Urinary bladder (tissue), 4 donors: ENCODE data around the gene OR2A5. TPM values are rescaled to one million over a fixed set of nuclear protein-coding genes. Genes with fewer than 3 reads are reported as not detected.

Source experiments
- DNase-seq: peaks from one replicate; pipeline ENCODE4 v3.0.0-alpha.2; 2015; ENCODE audit errors: extremely low spot score
- H3K27ac ChIP-seq: one replicate; pipeline ENCODE4 v1.5.1; 2013; ENCODE audit warnings: low read depth, mild to moderate bottlenecking, moderate library complexity
- H3K36me3 ChIP-seq: one replicate; pipeline ENCODE4 v1.6.1; 2013; ENCODE audit warnings: mild to moderate bottlenecking, moderate library complexity; ENCODE audit not compliant: insufficient read depth
- H3K4me1 ChIP-seq: one replicate; pipeline ENCODE4 v1.6.1; 2013; ENCODE audit warnings: mild to moderate bottlenecking, moderate library complexity; ENCODE audit not compliant: insufficient read depth
- H3K4me3 ChIP-seq: one replicate; pipeline ENCODE4 v1.5.1; 2013; ENCODE audit warnings: low read depth, low read length
- WGBS: extraction: QIAGEN DNeasy Blood & Tissue Kit; methylation state at CpG from one replicate; pipeline ENCODE4 v1.1.7; 2013; 5-methylcytosine and 5-hydroxymethylcytosine counted together
- polyA plus RNA-seq: library from polyadenylated mRNA; stranded (reverse); fragments of 200-250 nt; gene quantifications from one replicate; pipeline ENCODE4 v1.2.3, GENCODE V29; 2013
- total RNA-seq: library from RNA; depleted of rRNA; stranded (reverse); fragments of >200 nt; gene quantifications from one replicate; pipeline ENCODE4 v1.2.3, GENCODE V29; 2014
- donor health status: healthy with polysubstance abuse.
- donor health status: healthy.

The OR2A5 gene
- total and polyA plus RNA-seq, 2 donors: not detected

- WGBS: 82% methylated on average over 4 of the region's 4 CpGs
- no peaks in the 10 kb centered on the region for H3K36me3 ChIP-seq
- DNase-seq: no peak
These were observed 25.4 kb upstream of the OR2A5 start for GRCh38 chr7:144023171-144023827.

GRCh38 chr7:144024213-144024612, 24.5 kb upstream of the OR2A5 start:
- DNase-seq: no peak

More at GRCh38 chr7:144023171-144023827, 25.4 kb upstream of the OR2A5 start:
- H3K4me1 ChIP-seq: no peaks in the 10 kb centered on the region
- no peak overlapping the region for H3K4me3 ChIP-seq
- H3K27ac ChIP-seq: no peak overlapping the region

DNA sequence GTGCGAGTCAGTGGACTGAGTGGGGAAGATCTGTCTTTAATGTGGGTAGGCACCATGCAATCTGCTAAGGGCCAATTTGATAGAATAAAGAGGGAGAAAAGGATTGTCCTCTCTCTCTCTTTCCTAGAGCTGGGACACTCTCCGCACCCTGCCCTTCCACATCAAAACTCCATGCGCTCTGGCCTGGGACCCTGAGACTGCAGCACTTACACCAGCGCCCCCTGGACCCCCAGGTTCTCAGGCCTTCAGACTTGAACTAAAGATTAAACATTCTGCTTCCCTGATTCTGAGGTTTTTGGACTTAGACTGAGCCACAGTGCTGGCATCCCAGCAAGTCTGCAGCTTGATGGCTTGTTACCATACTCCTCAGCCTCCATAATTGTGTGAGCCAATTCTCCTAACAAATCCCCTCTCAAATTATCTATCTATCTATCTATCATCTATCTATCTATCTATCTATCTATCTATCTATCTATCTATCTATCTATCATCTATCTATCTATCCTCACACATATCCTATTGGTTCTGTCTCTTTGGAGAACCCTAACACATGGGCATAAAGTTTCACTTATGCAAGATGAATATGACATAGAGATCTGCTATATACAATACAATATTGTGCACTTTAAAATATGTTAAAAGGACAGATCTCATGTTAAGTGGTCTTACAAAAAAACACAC, 22.4 kb upstream of the OR2A5 start:
- Histone ChIP-seq H3K4me3 (no peak overlapping the region), H3K27ac (no peak overlapping the region), H3K36me3 (no peaks in the 10 kb centered on the region), H3K4me1 (no peaks in the 10 kb centered on the region)
- 72% methylated on average over 4 of the region's 4 CpGs for WGBS
- no peak for DNase-seq

More at GRCh38 chr7:144024213-144024612, 24.5 kb upstream of the OR2A5 start:
- Histone ChIP-seq H3K4me1 (no peaks in the 10 kb centered on the region), H3K4me3 (no peak overlapping the region), H3K27ac (no peak overlapping the region), H3K36me3 (no peaks in the 10 kb centered on the region)
- 88% methylated on average over 3 of the region's 3 CpGs for WGBS

DNA sequence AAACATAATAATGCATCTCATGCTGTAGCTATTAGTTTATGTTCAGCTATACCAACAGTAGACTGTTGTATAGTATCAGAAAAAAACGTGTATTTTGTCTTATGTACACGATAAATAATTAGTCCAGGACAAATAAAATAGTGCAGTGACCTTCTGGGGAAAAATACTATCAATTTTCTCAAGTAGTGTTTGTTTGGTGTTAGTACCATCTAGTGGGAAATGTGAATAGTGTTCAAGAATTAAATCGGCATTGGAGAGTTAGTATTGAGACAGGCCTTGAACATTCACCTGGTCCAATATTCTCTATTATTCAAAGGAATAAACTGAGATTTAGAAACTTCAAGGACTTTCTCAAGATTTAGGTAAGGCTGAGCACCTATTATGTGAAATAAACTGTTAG, 21.7 kb upstream of the OR2A5 start:
- 12% methylated on average over 3 of the region's 3 CpGs for WGBS
- DNase-seq: no peak
- H3K4me3 ChIP-seq: no peak overlapping the region
- H3K27ac ChIP-seq: no peak overlapping the region
- H3K4me1 ChIP-seq: no peaks in the 10 kb centered on the region
- H3K36me3 ChIP-seq: no peaks in the 10 kb centered on the region

GRCh38 chr7:144027974-144028373, 20.8 kb upstream of the OR2A5 start:
- H3K4me3 ChIP-seq: no peak overlapping the region
- no peaks in the 10 kb centered on the region for H3K4me1 ChIP-seq
- no peaks in the 10 kb centered on the region for H3K36me3 ChIP-seq
- no peak for DNase-seq
- 82% methylated on average over 1 of the region's 1 CpG for WGBS
- H3K27ac ChIP-seq: no peak overlapping the region

DNA sequence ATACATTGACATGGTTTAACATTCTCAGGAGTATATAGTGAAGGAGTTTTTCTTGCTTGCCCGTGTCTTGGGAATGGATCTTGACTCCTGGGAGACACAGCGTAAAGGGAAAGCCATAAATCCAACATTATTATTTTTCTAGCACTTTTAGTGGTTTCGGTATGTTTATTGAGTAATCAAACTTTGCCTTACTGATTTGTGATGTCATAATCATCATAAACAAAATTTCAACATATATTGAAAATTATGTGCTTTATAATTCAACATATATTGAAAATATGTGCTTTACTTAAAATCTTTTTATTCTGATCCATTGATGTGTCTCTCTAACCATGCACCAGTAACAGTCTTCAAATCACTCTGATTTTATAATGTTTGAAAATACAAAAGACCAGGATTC, 20.2 kb upstream of the OR2A5 start:
- no peak for DNase-seq
- 90% methylated on average over 3 of the region's 3 CpGs for WGBS
- no peaks in the 10 kb centered on the region for H3K4me1 ChIP-seq

GRCh38 chr7:144032516-144032915, 16.2 kb upstream of the OR2A5 start:
- Histone ChIP-seq H3K36me3 (no peaks in the 10 kb centered on the region), H3K27ac (no peak overlapping the region), H3K4me3 (no peak overlapping the region), H3K4me1 (no peaks in the 10 kb centered on the region)
- 68% methylated on average over 5 of the region's 5 CpGs for WGBS
- no peak for DNase-seq

More for the DNA sequence above, 20.2 kb upstream of the OR2A5 start:
- Histone ChIP-seq H3K27ac (no peak overlapping the region), H3K4me3 (no peak overlapping the region), H3K36me3 (no peaks in the 10 kb centered on the region)

DNA sequence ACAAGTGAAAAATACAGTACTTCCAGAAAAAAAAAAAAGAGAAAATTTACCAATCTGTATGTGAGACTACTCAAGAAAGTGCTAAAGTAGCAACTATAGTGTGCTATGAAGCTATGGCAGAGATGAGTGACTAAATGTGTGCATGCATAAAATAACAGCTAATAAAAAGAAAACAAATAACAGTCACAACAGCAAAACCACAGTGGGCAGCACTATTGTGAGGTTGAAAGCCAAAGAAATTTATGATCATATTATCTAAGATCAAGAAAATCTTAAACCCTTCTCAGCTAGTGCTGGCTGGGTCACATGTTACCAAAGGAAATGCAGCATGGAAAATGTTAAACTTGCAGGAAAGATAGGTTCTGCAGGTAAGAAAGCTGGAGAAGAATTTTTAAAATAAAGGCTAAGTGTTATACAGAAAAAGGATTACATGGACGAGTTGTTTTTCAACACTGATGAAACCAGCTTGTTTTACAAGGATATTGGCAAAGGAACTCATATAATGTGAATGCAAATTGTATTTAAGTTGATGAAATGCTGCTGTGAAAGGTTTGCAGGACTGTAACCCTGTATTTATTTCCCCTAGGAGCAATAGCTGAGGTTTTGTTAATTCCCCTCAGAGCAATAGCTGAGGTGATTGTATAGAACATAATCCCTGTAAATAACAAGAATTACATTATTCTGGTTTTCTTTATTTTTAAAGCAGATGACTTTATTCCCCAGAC, 15.6 kb upstream of the OR2A5 start:
- no peaks in the 10 kb centered on the region for H3K4me1 ChIP-seq
- no peak overlapping the region for H3K4me3 ChIP-seq
- WGBS: 53% methylated on average over 1 of the region's 1 CpG
- no peaks in the 10 kb centered on the region for H3K36me3 ChIP-seq
- no peak for DNase-seq
- H3K27ac ChIP-seq: no peak overlapping the region

DNA sequence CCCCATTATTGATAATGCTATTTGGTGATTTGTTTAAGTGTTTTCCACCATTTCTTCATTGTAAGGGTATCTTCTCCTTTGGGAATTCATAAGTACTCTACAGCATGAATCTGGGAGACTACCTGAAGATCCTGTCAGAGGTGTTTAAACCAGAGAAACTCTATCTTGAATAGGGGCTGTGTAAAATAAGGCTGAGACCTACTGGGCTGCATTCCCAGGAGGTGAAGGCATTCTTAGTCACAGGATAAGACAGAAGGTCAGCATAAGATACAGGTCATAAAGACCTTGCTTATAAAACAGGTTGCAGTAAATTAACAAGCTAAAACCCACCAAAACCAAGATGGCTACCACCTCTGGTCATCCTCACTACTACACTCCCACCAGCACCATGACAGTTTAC, 13.4 kb upstream of the OR2A5 start:
- H3K36me3 ChIP-seq: no peaks in the 10 kb centered on the region

DNA sequence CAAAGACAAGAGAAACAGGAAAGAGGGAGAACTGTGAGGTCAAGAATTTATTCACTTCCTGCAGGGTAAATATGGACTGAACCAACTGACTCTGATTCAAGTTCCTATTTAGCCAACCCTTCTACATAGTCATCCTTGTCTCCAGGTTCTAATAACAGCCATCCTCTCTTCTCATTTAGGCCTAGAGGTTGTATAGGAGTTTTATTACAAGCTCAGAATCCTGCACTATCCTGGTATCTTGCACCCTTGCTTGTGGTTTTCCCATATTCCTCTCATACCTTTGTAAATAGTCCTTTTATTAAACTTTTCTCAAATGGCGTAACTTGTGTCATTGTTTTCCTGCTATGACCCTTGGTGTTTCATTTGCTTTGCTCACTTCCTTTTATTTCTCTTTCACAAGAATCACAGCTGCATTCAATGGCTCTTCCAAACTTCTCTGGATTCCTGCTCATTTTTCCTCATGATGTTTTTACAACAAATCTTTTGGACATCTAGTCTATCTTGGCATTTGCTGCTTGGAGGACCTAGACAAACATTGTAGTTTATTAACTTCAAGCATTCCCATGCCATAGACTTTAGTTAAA, 12.4 kb upstream of the OR2A5 start:
- DNase-seq: no peak
- H3K27ac ChIP-seq: no peak overlapping the region
- WGBS: 0% methylated on average over 1 of the region's 1 CpG
- no peaks in the 10 kb centered on the region for H3K36me3 ChIP-seq
- no peaks in the 10 kb centered on the region for H3K4me1 ChIP-seq
- no peak overlapping the region for H3K4me3 ChIP-seq

More for the DNA sequence above, 13.4 kb upstream of the OR2A5 start:
- no peak for DNase-seq
- no peaks in the 10 kb centered on the region for H3K4me1 ChIP-seq
- no peak overlapping the region for H3K27ac ChIP-seq
- H3K4me3 ChIP-seq: no peak overlapping the region

DNA sequence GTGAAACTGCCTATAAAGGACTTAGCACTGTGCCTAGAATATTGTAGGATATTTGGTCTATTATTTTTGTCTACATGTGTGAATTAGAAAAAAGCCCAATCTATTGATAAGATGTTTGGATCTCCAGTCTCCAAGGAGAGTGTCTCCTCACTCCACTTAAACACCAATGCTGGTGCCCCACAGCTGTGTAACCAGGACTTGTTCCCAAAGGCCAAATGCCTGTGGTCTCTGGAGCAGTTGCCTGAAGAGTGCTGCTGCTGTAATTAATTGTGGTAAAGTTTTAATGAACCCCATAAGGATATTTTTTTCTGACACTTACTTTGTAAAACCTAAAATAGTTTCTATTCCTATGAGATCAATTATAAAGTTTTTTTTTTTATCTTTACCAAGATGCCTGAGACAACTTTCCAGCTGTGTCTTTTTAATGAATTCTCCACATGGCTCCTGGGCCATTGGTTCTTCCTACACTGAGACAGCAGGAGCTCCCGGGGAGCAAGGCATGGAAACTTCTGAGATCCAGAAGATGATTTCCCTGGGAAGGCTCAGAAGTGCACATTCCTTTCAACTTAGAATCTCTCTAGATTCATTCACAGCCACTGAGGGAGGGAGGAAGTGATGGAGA, 11.2 kb upstream of the OR2A5 start:
- Histone ChIP-seq H3K4me3 (no peak overlapping the region), H3K4me1 (no peaks in the 10 kb centered on the region), H3K27ac (no peak overlapping the region), H3K36me3 (no peaks in the 10 kb centered on the region)
- WGBS: 73% methylated on average over 1 of the region's 1 CpG
- DNase-seq: no peak

GRCh38 chr7:144038887-144039286, 9.9 kb upstream of the OR2A5 start:
- H3K4me1 ChIP-seq: no peaks in the 10 kb centered on the region
- no peak for DNase-seq
- no peak overlapping the region for H3K27ac ChIP-seq
- WGBS: 52% methylated on average over 4 of the region's 4 CpGs
- H3K36me3 ChIP-seq: no peaks in the 10 kb centered on the region
- no peak overlapping the region for H3K4me3 ChIP-seq

- Histone ChIP-seq H3K4me3 (no peak overlapping the region), H3K27ac (no peak overlapping the region), H3K36me3 (no peaks in the 10 kb centered on the region), H3K4me1 (no peaks in the 10 kb centered on the region)
- DNase-seq: no peak
- WGBS: 51% methylated on average over 2 of the region's 2 CpGs
These were observed 743 bp downstream of the OR2A5 start for GRCh38 chr7:144049491-144049890.
